Measurements from ENCODE around the gene ATP11A. TPM values are rescaled to one million over a fixed set of nuclear protein-coding genes. Genes with fewer than 3 reads are reported as not detected.

The ATP11A gene
- total RNA-seq, 1 experiment from 2014 or later, result 41.2 TPM

DNA sequence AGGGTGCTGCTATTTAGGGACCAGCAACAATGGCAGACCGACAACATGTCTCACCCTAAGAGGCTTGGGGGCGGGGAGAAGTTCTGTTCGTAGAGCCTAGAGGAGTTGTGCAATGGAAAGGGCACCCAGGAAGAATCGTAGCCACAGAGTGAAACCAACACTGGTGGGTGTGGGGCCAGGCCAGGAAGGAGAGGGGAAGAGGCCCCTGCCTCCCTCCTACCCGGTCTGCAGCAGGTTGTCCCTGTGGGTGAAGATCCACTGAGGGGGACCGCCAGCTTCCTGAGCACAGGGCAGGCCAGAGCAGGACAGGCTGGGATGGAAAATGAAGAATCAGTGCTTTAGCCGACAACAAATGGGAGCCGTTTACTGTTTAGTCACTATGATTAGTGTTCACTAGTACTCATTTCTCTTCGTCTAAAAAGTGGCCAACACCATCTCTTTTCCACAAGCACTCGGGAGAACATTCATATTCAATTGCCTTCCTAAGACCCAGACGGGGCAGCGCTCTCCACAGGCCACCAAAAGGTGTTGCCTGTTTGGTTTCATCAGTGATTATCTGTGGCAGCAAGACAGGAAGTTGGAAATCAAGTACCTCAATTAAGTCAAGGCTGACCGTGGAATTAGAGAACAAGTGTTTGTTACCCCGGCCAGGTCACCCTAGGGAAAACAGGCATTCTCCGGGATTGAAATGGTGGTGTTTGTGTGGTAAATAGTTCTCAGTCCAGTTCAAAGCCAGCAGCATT, 1.1 kb upstream of the ATP11A start:
- TF ChIP-seq, protein P1, sequence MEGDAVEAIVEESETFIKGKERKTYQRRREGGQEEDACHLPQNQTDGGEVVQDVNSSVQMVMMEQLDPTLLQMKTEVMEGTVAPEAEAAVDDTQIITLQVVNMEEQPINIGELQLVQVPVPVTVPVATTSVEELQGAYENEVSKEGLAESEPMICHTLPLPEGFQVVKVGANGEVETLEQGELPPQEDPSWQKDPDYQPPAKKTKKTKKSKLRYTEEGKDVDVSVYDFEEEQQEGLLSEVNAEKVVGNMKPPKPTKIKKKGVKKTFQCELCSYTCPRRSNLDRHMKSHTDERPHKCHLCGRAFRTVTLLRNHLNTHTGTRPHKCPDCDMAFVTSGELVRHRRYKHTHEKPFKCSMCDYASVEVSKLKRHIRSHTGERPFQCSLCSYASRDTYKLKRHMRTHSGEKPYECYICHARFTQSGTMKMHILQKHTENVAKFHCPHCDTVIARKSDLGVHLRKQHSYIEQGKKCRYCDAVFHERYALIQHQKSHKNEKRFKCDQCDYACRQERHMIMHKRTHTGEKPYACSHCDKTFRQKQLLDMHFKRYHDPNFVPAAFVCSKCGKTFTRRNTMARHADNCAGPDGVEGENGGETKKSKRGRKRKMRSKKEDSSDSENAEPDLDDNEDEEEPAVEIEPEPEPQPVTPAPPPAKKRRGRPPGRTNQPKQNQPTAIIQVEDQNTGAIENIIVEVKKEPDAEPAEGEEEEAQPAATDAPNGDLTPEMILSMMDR (IDR thresholded peaks at IDR 0.05; ENCODE audit: unreplicated experiment), result no peak
- peak overlapping the region; percentile 37 for H3K27ac Mint-ChIP-seq (ENCODE audit: low read depth, unreplicated experiment)
- DNase-seq (ENCODE audit: unreplicated experiment), result no peak
- CTCF ChIA-PET, result no interaction called here
- intact Hi-C loops (cut with micrococcal nuclease), result no loop called here
- no peaks in the 10 kb centered on the region for H3K9me3 Mint-ChIP-seq (ENCODE audit: unreplicated experiment)
- peak overlapping the region; percentile 85 for H3K4me3 Mint-ChIP-seq (ENCODE audit: unreplicated experiment)
- POLR2A ChIA-PET, result interaction anchor here (1.6 to 1.7 kb wide), 2 partner anchors 30 to 101 kb away, joined by 3 to 4 read pairs; no protein-coding TSS in a partner anchor
- no peaks in the 10 kb centered on the region for H3K27me3 Mint-ChIP-seq (ENCODE audit: insufficient read depth, unreplicated experiment)
- peaks cover 27% of the 10 kb centered on the region for H3K4me1 Mint-ChIP-seq (ENCODE audit: insufficient read depth, unreplicated experiment)
- no peaks in the 10 kb centered on the region for H3K36me3 Mint-ChIP-seq (ENCODE audit: insufficient read depth, unreplicated experiment)
- BruUV-seq (replicated peaks), result TSS peak; percentile 53

DNA sequence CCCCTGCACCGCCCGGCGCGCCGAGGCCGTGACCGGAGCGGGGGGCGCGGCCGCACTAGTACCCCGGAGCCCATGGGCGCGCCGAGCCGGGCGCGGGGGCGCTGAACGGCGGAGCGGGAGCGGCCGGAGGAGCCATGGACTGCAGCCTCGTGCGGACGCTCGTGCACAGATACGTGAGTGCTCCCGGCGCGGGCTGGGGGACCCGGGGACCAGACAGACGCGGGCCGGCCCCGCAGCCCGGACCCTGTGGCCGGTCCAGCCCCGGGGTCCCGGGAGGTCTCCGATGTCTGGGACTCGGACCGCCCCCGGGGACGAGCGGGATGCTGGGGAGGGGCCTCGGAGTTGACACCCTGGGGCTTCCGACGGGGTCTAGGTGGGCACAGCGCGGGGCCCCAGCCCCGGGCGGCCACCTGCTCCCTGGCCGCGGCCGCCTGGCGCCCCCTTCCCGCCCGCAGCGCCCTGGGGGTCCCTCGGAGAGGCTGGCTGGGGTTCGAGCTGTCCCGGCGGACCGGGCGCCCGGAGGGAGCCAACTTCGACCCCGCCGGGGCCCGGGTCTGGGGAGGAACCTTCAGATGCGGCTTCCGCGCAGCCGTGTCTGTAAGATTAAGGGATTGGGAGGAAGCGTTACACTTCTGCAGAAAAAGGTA, 568 bp downstream of the ATP11A start:
- peak overlapping the region; percentile 84 for H3K27ac Mint-ChIP-seq (ENCODE audit: low read depth, unreplicated experiment)
- ChIA-PET POLR2A (interaction anchor here (0.9 to 1.8 kb wide), 6 partner anchors 16 to 103 kb away, joined by 3 to 10 read pairs (median 4); partner anchors contain the start of gene TUBGCP3), CTCF (interaction anchor here (0.7 kb wide), 2 partner anchors 95 to 157 kb away, joined by 3 read pairs; no protein-coding TSS in a partner anchor)
- H3K27me3 Mint-ChIP-seq (ENCODE audit: insufficient read depth, unreplicated experiment), result no peaks in the 10 kb centered on the region
- DNase-seq (ENCODE audit: unreplicated experiment), result peak; percentile 36
- H3K4me1 Mint-ChIP-seq (ENCODE audit: insufficient read depth, unreplicated experiment), result peaks cover 27% of the 10 kb centered on the region
- no peaks in the 10 kb centered on the region for H3K36me3 Mint-ChIP-seq (ENCODE audit: insufficient read depth, unreplicated experiment)
- H3K4me3 Mint-ChIP-seq (ENCODE audit: unreplicated experiment), result peak overlapping the region; percentile 85
- intact Hi-C loops (cut with micrococcal nuclease), result loop anchor here (2.0 kb wide), 1 partner anchor 184 kb away; no protein-coding TSS in a partner anchor
- H3K9me3 Mint-ChIP-seq (ENCODE audit: unreplicated experiment), result no peaks in the 10 kb centered on the region
- TF ChIP-seq, protein P1 (IDR thresholded peaks at IDR 0.05; ENCODE audit: unreplicated experiment), result no peak
- no TSS peak for BruUV-seq (replicated peaks)

GRCh38 chr13:112692104-112692503, 2.3 kb downstream of the ATP11A start:
- no TSS peak for BruUV-seq (replicated peaks)
- H3K9me3 Mint-ChIP-seq (ENCODE audit: unreplicated experiment), result no peaks in the 10 kb centered on the region
- H3K4me3 Mint-ChIP-seq (ENCODE audit: unreplicated experiment), result peak overlapping the region; percentile 85
- no peaks in the 10 kb centered on the region for H3K36me3 Mint-ChIP-seq (ENCODE audit: insufficient read depth, unreplicated experiment)
- no peak for DNase-seq (ENCODE audit: unreplicated experiment)
- TF ChIP-seq, protein P1 (IDR thresholded peaks at IDR 0.05; ENCODE audit: unreplicated experiment), result no peak
- H3K27ac Mint-ChIP-seq (ENCODE audit: low read depth, unreplicated experiment), result no peak overlapping the region
- intact Hi-C loops (cut with micrococcal nuclease), result no loop called here
- H3K4me1 Mint-ChIP-seq (ENCODE audit: insufficient read depth, unreplicated experiment), result peaks cover 27% of the 10 kb centered on the region
- ChIA-PET CTCF (no interaction called here), POLR2A (interaction anchor here (1.1 kb wide), 1 partner anchor 20 kb away, joined by 4 read pairs; no protein-coding TSS in a partner anchor)
- no peaks in the 10 kb centered on the region for H3K27me3 Mint-ChIP-seq (ENCODE audit: insufficient read depth, unreplicated experiment)

DNA sequence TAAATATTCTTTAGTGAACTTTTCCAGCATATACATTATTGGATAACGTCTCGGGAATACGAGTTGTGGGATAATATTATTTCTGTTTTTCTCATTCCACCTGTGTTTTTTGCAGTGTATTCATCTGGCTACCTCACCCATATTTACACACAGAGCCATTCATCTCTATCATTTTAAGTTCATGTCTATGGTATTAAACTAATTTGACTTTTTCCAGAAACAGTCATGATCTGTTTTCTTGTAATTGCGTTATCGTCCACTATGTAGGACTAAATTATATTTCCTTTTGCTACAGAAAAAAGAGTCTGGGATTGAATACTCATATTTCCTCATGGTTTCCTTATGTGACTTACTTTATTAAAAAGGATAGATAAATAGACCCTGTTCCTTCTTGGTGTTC, 2.7 kb downstream of the ATP11A start:
- CTCF ChIA-PET, result no interaction called here
- no peak overlapping the region for H3K27ac Mint-ChIP-seq (ENCODE audit: low read depth, unreplicated experiment)
- POLR2A ChIA-PET, result interaction anchor here (1.1 kb wide), 1 partner anchor 19 kb away, joined by 4 read pairs; no protein-coding TSS in a partner anchor

More for the DNA sequence above, 2.7 kb downstream of the ATP11A start:
- Mint-ChIP-seq H3K4me3 (ENCODE audit: unreplicated experiment) (peak overlapping the region; percentile 85), H3K27me3 (ENCODE audit: insufficient read depth, unreplicated experiment) (no peaks in the 10 kb centered on the region), H3K4me1 (ENCODE audit: insufficient read depth, unreplicated experiment) (peaks cover 27% of the 10 kb centered on the region), H3K9me3 (ENCODE audit: unreplicated experiment) (no peaks in the 10 kb centered on the region), H3K36me3 (ENCODE audit: insufficient read depth, unreplicated experiment) (no peaks in the 10 kb centered on the region)
- BruUV-seq (replicated peaks), result no TSS peak
- TF ChIP-seq, protein P1 (IDR thresholded peaks at IDR 0.05; ENCODE audit: unreplicated experiment), result no peak
- intact Hi-C loops (cut with micrococcal nuclease), result no loop called here
- no peak for DNase-seq (ENCODE audit: unreplicated experiment)

All from MCF 10A (cell line).